ENCODE data around the gene TMCC2.

DNA sequence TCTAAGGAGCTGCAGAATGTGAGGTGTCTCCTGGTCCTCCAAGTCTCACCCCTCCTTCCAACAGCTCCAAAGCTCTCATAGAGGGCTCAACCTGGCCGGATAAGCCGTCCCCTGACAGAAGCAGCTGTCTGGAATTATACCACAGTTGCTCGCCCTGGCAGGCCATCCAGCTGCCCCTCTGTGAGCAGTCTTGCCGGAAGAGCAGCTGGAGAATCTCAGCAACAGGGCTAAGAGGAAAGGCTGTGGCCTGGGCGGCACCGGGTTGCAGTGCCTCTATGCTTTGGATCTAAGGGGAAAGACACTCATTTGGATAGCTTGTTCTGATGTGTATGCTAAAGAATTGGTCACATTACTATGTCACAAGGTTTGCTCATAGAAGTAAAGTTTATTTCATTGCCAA, 12.4 kb downstream of the TMCC2 start:
- TF ChIP-seq, protein P1, sequence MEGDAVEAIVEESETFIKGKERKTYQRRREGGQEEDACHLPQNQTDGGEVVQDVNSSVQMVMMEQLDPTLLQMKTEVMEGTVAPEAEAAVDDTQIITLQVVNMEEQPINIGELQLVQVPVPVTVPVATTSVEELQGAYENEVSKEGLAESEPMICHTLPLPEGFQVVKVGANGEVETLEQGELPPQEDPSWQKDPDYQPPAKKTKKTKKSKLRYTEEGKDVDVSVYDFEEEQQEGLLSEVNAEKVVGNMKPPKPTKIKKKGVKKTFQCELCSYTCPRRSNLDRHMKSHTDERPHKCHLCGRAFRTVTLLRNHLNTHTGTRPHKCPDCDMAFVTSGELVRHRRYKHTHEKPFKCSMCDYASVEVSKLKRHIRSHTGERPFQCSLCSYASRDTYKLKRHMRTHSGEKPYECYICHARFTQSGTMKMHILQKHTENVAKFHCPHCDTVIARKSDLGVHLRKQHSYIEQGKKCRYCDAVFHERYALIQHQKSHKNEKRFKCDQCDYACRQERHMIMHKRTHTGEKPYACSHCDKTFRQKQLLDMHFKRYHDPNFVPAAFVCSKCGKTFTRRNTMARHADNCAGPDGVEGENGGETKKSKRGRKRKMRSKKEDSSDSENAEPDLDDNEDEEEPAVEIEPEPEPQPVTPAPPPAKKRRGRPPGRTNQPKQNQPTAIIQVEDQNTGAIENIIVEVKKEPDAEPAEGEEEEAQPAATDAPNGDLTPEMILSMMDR (IDR thresholded peaks at IDR 0.05; ENCODE audit: low read length): no peak
- TF ChIP-seq EZH2phosphoT487 (IDR thresholded peaks at IDR 0.05; ENCODE audit: low read length): no peak
- TF ChIP-seq EZH2 (optimal IDR thresholded peaks at IDR 0.05; ENCODE audit: low read depth, low read length): no peak
